Measurements from ENCODE around the gene CDC25B. TPM values are rescaled to one million over a fixed set of nuclear protein-coding genes. Genes with fewer than 3 reads are reported as not detected.
A peak's percentile ranks its signal among the peaks of the same experiment; 100 is the strongest.

The CDC25B gene
- total and polyA plus RNA-seq, 2 donors (not counting 3 experiments of a cell fraction or from before 2014, with no cell fraction given) = 46.7 to 76.5 TPM

GRCh38 chr20:3767427-3768341, 28.4 kb upstream of the CDC25B start, which contains the start of gene ADISSP:
Gene ADISSP (minus strand): TSS chr20:3767753. CDS start chr20:3760100, 7,653 bp downstream.
- peaks cover 13% of the 10 kb centered on the region for H3K79me2 ChIP-seq (ENCODE audit: control insufficient read depth, insufficient read depth, low read length)
- H3K27me3 ChIP-seq (ENCODE audit: control insufficient read depth in 2 of 2, insufficient read depth in 2 of 2, low read length in 2 of 2) = no peaks in the 10 kb centered on the region
- intact Hi-C loops (cut with micrococcal nuclease) (loop anchor here (1.0 to 5.0 kb wide), 6 partner anchors 10 to 360 kb away; partner anchors contain the start of genes DNAAF9 and SPEF1), dilution Hi-C loops (cut with MboI; ENCODE audit: extremely low pct_ligation_motif_present, low sequenced_read_pairs) (no loop called here)
- no peaks in the 10 kb centered on the region for H4K20me1 ChIP-seq (replicated peaks; ENCODE audit: control insufficient read depth, extremely low read depth, insufficient read depth, low read length)
- CTCF ChIA-PET = interaction anchor here (0.6 to 6.5 kb wide), 25 partner anchors 9 to 102 kb away, joined by 3 to 76 read pairs (median 5); partner anchors contain the start of genes AP5S1, CENPB and SPEF1
- H3K4me2 ChIP-seq (ENCODE audit: insufficient read depth, low read length) = peak within 1 kb of the TSS; percentile 81
- no peaks in the 10 kb centered on the region for H3K36me3 ChIP-seq (ENCODE audit: control insufficient read depth in 2 of 2, extremely low read depth in 1 of 2, insufficient read depth in 2 of 2, low read length in 2 of 2)
- H3K4me3 ChIP-seq (replicated peaks in 1 of 3; ENCODE audit: insufficient read depth in 1 of 3, low read depth in 1 of 3, low read length in 3 of 3) = peak within 1 kb of the TSS; percentile 61 to 71 (median 61)
- DNase-seq (ENCODE audit: low read depth, low spot score) = peak; percentile 98
- peaks cover 25% of the 10 kb centered on the region for H3K4me1 ChIP-seq (ENCODE audit: control insufficient read depth, extremely low read depth, insufficient read depth, low read length)
- H3K9ac ChIP-seq (replicated peaks; ENCODE audit: extremely low read depth, insufficient read depth, low read length) = peak within 1 kb of the TSS; percentile 73
- H3K9me1 ChIP-seq (replicated peaks; ENCODE audit: control insufficient read depth, extremely low read depth, insufficient read depth, low read length) = no peaks in the 10 kb centered on the region
- peak within 1 kb of the TSS; percentile 55 for H3K27ac ChIP-seq (ENCODE audit: insufficient read depth, low read depth, low read length)
- TF ChIP-seq FOS (IDR thresholded peaks at IDR 0.05; ENCODE audit: borderline replicate concordance, insufficient read depth, low read length) = no peak
- peak; percentile 89 for TF ChIP-seq MAX (IDR thresholded peaks at IDR 0.05; ENCODE audit: insufficient read depth, insufficient read length)
- no peak for TF ChIP-seq MYC (IDR thresholded peaks at IDR 0.05; ENCODE audit: low read depth, low read length)
- no peak for TF ChIP-seq JUN (IDR thresholded peaks at IDR 0.05; ENCODE audit: borderline replicate concordance, insufficient read depth, insufficient read length, low read depth)
- no peak for TF ChIP-seq CTCF (IDR thresholded peaks at IDR 0.05; ENCODE audit: extremely low read depth in 1 of 2, insufficient read depth in 1 of 2, low read depth in 1 of 2, low read length in 2 of 2)
- no peak for TF ChIP-seq EZH2 (IDR thresholded peaks at IDR 0.05; ENCODE audit: borderline replicate concordance, low read depth, low read length, severe bottlenecking)
- TF ChIP-seq POLR2A (IDR thresholded peaks at IDR 0.05; ENCODE audit: low read depth, low read length) = peak; percentile 72
- TF ChIP-seq GATA2 (IDR thresholded peaks at IDR 0.05; ENCODE audit: insufficient read depth, insufficient read length, low read depth, low read length) = no peak
- TF ChIP-seq POLR2AphosphoS5 (IDR thresholded peaks at IDR 0.05; ENCODE audit: insufficient read depth, low read depth, low read length) = peak; percentile 85
- TSS peak; percentile 81 for BruUV-seq (replicated peaks)
- POLR2A ChIA-PET = interaction anchor here (0.7 to 0.9 kb wide), 4 partner anchors 10 to 23 kb away, joined by 3 to 4 read pairs (median 4); no protein-coding TSS in a partner anchor
- peak; percentile 96 for FAIRE-seq
- peak within 1 kb of the TSS; percentile 90 for H2AFZ ChIP-seq (ENCODE audit: low read depth, low read length)
- H3K9me3 ChIP-seq (replicated peaks; ENCODE audit: control insufficient read depth, insufficient read depth, low read length) = no peaks in the 10 kb centered on the region
